PFSK-1 (cell line): Measurements from ENCODE around the gene PTPN12.

ENCODE experiments used
- POLR2AphosphoS5 ChIP-seq: IDR thresholded peaks from 2 replicates; pipeline ENCODE4 v1.6.1; 2012; ENCODE audit warnings: low read depth, mild to moderate bottlenecking, control low read depth, low read length, moderate library complexity
- REST ChIP-seq, 2 experiments: IDR thresholded peaks; 2 replicates each; pipeline versions ENCODE4 v1.6.1 to v1.8.0; 2011 to 2012; ENCODE audit warnings: low read depth in 2 of 2, low read length in 2 of 2, control low read depth in 1 of 2, inconsistent platforms in 1 of 2, mild to moderate bottlenecking in 1 of 2, moderate library complexity in 1 of 2; ENCODE audit not compliant: insufficient read depth in 1 of 2
- SIN3A ChIP-seq: IDR thresholded peaks from 2 replicates; pipeline ENCODE4 v1.6.1; 2012; ENCODE audit warnings: mild to moderate bottlenecking, low read length, moderate library complexity, borderline replicate concordance; ENCODE audit not compliant: insufficient read depth
- TAF1 ChIP-seq: IDR thresholded peaks from 2 replicates; pipeline ENCODE4 v1.6.1; 2012; ENCODE audit warnings: low read length, control low read depth, borderline replicate concordance; ENCODE audit not compliant: insufficient read depth

DNA sequence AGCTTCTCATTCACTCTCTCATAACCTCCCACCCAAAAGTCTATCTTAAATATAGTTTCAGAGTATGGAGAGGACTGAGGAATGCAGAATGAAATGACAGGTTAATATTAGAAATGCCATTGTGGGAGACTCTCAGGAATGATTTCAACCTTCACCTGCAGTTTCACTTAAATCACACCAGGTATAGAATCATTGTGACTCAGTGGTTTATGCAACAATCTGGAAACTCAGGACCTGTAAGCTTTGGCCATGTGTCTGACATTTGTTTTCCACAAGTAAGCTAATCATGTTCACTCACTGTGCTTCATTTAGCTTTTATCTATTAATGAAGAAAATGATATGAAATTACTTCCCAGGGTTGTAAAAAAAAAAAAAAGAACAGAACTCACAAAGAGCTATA, 8.7 kb upstream of the PTPN12 start:
- no peak for TF ChIP-seq REST (IDR thresholded peaks at IDR 0.05; ENCODE audit: insufficient read depth in 1 of 2, low read depth in 2 of 2, low read length in 2 of 2)
- no peak for TF ChIP-seq TAF1
- TF ChIP-seq POLR2AphosphoS5: no peak
- no peak for TF ChIP-seq SIN3A
